ENCODE measurements around the gene THBS2. TPM values are rescaled to one million over a fixed set of nuclear protein-coding genes. Genes with fewer than 3 reads are reported as not detected.
A peak's percentile ranks its signal among the peaks of the same experiment; 100 is the strongest.

The THBS2 gene
- total RNA-seq, 1 donor from 2014 or later: 135 TPM

- Histone ChIP-seq H3K4me3 (ENCODE audit: insufficient read depth, low read depth, low read length) (no peak overlapping the region), H3K9ac (ENCODE audit: low read length) (no peak overlapping the region), H3K27ac (ENCODE audit: low read depth, low read length) (no peak overlapping the region), H3K4me2 (ENCODE audit: low read length) (no peak overlapping the region), H3K9me3 (ENCODE audit: insufficient read depth, low read depth, low read length) (no peaks in the 10 kb centered on the region), H4K20me1 (ENCODE audit: insufficient read depth, low read length) (no peaks in the 10 kb centered on the region), H3K4me1 (ENCODE audit: insufficient read depth, low read length) (peaks cover 15% of the 10 kb centered on the region), H2AFZ (ENCODE audit: low read depth, low read length) (no peak overlapping the region), H3K36me3 (ENCODE audit: insufficient read depth, low read length) (no peaks in the 10 kb centered on the region), H3K27me3 (ENCODE audit: insufficient read depth, low read length) (no peaks in the 10 kb centered on the region), H3K79me2 (ENCODE audit: insufficient read depth, low read length) (no peaks in the 10 kb centered on the region)
- peak; percentile 73 for FAIRE-seq
- Mint-ChIP-seq H3K9me3 (ENCODE audit: unreplicated experiment) (peaks cover 6% of the 10 kb centered on the region), H3K27me3 (ENCODE audit: low read depth, unreplicated experiment) (peaks cover 33% of the 10 kb centered on the region), H3K4me3 (ENCODE audit: unreplicated experiment) (no peak overlapping the region), H3K27ac (ENCODE audit: unreplicated experiment) (no peak overlapping the region), H3K4me1 (ENCODE audit: low read depth, unreplicated experiment) (peaks cover 17% of the 10 kb centered on the region), H3K36me3 (ENCODE audit: low read depth, unreplicated experiment) (peaks cover 5% of the 10 kb centered on the region)
- TF ChIP-seq EZH2 (IDR thresholded peaks at IDR 0.05; ENCODE audit: insufficient read depth, low read length) (no peak), CTCF (IDR thresholded peaks at IDR 0.05; ENCODE audit: insufficient read depth, low read depth, low read length) (no peak)
- no peak for DNase-seq (ENCODE audit: low read depth)
Measured at GRCh38 chr6:169266746-169267591, 13.3 kb upstream of the THBS2 start.

GRCh38 chr6:169266261-169266660, 12.6 kb upstream of the THBS2 start:
- Histone ChIP-seq H3K4me1 (ENCODE audit: insufficient read depth, low read length) (peaks cover 13% of the 10 kb centered on the region), H3K4me3 (ENCODE audit: insufficient read depth, low read depth, low read length) (no peak overlapping the region), H2AFZ (ENCODE audit: low read depth, low read length) (no peak overlapping the region), H3K9ac (ENCODE audit: low read length) (no peak overlapping the region), H4K20me1 (ENCODE audit: insufficient read depth, low read length) (no peaks in the 10 kb centered on the region), H3K4me2 (ENCODE audit: low read length) (no peak overlapping the region), H3K9me3 (ENCODE audit: insufficient read depth, low read depth, low read length) (no peaks in the 10 kb centered on the region), H3K27me3 (ENCODE audit: insufficient read depth, low read length) (no peaks in the 10 kb centered on the region), H3K27ac (ENCODE audit: low read depth, low read length) (no peak overlapping the region), H3K36me3 (ENCODE audit: insufficient read depth, low read length) (no peaks in the 10 kb centered on the region), H3K79me2 (ENCODE audit: insufficient read depth, low read length) (no peaks in the 10 kb centered on the region)
- no peak for DNase-seq (ENCODE audit: low read depth)
- Mint-ChIP-seq H3K27me3 (ENCODE audit: low read depth, unreplicated experiment) (peaks cover 38% of the 10 kb centered on the region), H3K36me3 (ENCODE audit: low read depth, unreplicated experiment) (peaks cover 5% of the 10 kb centered on the region), H3K4me3 (ENCODE audit: unreplicated experiment) (no peak overlapping the region), H3K27ac (ENCODE audit: unreplicated experiment) (no peak overlapping the region), H3K9me3 (ENCODE audit: unreplicated experiment) (peaks cover 7% of the 10 kb centered on the region), H3K4me1 (ENCODE audit: low read depth, unreplicated experiment) (peaks cover 17% of the 10 kb centered on the region)
- TF ChIP-seq CTCF (IDR thresholded peaks at IDR 0.05; ENCODE audit: insufficient read depth, low read depth, low read length) (no peak), EZH2 (IDR thresholded peaks at IDR 0.05; ENCODE audit: insufficient read depth, low read length) (no peak)
- no peak for FAIRE-seq
